ENCODE data around the gene FCHO2. TPM values are rescaled to one million over a fixed set of nuclear protein-coding genes. Genes with fewer than 3 reads are reported as not detected.

Gene FCHO2
- total RNA-seq, 1 experiment from 2014 or later = 5.8 TPM

- no peak overlapping the region for H3K18ac ChIP-seq (ENCODE audit: insufficient read length, low read depth, low read length)
- peaks cover 2% of the 10 kb centered on the region; the same call in 1 of the 2 replicates for H3K27me3 Mint-ChIP-seq (ENCODE audit: low read depth)
- H3K79me2 ChIP-seq (ENCODE audit: insufficient read depth, low read length) = no peaks in the 10 kb centered on the region
- H3T11ph ChIP-seq (ENCODE audit: low read length) = no peak overlapping the region
- H3K27me3 ChIP-seq (ENCODE audit: insufficient read depth, low read length) = no peaks in the 10 kb centered on the region
- no peaks in the 10 kb centered on the region for H3K79me1 ChIP-seq (ENCODE audit: insufficient read depth, low read depth, low read length, poor library complexity, severe bottlenecking)
- H4K20me1 ChIP-seq (ENCODE audit: control insufficient read depth, insufficient read depth, insufficient read length) = no peaks in the 10 kb centered on the region
- no peak overlapping the region for H3K27ac Mint-ChIP-seq
- no CpG with 5 or more reads among the region's 10 CpGs for WGBS (ENCODE audit: extremely low coverage, insufficient read length, low lambda C conversion rate)
- H4K8ac ChIP-seq (replicated peaks; ENCODE audit: insufficient read length, low read depth, low read length) = no peak overlapping the region
- H2AFZ ChIP-seq (ENCODE audit: low read length) = no peak overlapping the region
- H3K56ac ChIP-seq (ENCODE audit: insufficient read length, low read depth, low read length) = no peak overlapping the region
- no peak overlapping the region for H3K23ac ChIP-seq (ENCODE audit: insufficient read length, low read depth, low read length)
- H3K23me2 ChIP-seq (ENCODE audit: insufficient read length, low read depth, low read length, poor library complexity, severe bottlenecking) = no peaks in the 10 kb centered on the region
- no peak overlapping the region for H3K4me3 Mint-ChIP-seq
- no peak overlapping the region for H2BK5ac ChIP-seq (ENCODE audit: insufficient read length, low read length)
- no peak overlapping the region for H2BK20ac ChIP-seq (ENCODE audit: low read depth, low read length, poor library complexity, severe bottlenecking)
- H3K4me1 Mint-ChIP-seq = peaks cover 9 to 15% of the 10 kb centered on the region in 2 experiments
- no peak overlapping the region for H2BK12ac ChIP-seq (ENCODE audit: insufficient read length, low read depth, low read length)
- no peak for DNase-seq
- no peak overlapping the region; the same call in 1 of the 2 replicates for H3K14ac ChIP-seq (ENCODE audit: insufficient read depth, low read length)
- H2BK15ac ChIP-seq (ENCODE audit: low read depth, low read length) = no peak overlapping the region
- H3K4me1 ChIP-seq (ENCODE audit: insufficient read depth, low read length) = peaks cover 2% of the 10 kb centered on the region
- no peaks in the 10 kb centered on the region for H3K9me3 Mint-ChIP-seq
- no peak overlapping the region for H3K9ac ChIP-seq (ENCODE audit: extremely low read depth, insufficient read length, low read length)
- H2AK5ac ChIP-seq (ENCODE audit: insufficient read length, low read length) = no peak overlapping the region
- H4K91ac ChIP-seq (ENCODE audit: insufficient read length, low read depth, low read length) = no peak overlapping the region
- no peaks in the 10 kb centered on the region for H3K36me3 Mint-ChIP-seq (ENCODE audit: insufficient read depth in 1 of 3, low read depth in 3 of 3)
- H2BK120ac ChIP-seq (ENCODE audit: low read depth, low read length, poor library complexity, severe bottlenecking) = no peak overlapping the region
- no peak overlapping the region for H4K5ac ChIP-seq (ENCODE audit: insufficient read length, low read depth, low read length)
- TF ChIP-seq, protein P1, sequence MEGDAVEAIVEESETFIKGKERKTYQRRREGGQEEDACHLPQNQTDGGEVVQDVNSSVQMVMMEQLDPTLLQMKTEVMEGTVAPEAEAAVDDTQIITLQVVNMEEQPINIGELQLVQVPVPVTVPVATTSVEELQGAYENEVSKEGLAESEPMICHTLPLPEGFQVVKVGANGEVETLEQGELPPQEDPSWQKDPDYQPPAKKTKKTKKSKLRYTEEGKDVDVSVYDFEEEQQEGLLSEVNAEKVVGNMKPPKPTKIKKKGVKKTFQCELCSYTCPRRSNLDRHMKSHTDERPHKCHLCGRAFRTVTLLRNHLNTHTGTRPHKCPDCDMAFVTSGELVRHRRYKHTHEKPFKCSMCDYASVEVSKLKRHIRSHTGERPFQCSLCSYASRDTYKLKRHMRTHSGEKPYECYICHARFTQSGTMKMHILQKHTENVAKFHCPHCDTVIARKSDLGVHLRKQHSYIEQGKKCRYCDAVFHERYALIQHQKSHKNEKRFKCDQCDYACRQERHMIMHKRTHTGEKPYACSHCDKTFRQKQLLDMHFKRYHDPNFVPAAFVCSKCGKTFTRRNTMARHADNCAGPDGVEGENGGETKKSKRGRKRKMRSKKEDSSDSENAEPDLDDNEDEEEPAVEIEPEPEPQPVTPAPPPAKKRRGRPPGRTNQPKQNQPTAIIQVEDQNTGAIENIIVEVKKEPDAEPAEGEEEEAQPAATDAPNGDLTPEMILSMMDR (conservative IDR thresholded peaks at IDR 0.05) = no peak
- no peaks in the 10 kb centered on the region for H3K9me3 ChIP-seq (ENCODE audit: control insufficient read depth, low read depth, low read length)
- no peak overlapping the region for H3K4me2 ChIP-seq (ENCODE audit: insufficient read depth, insufficient read length, low read length)
- no peak overlapping the region for H3K27ac ChIP-seq (ENCODE audit: insufficient read length, low read depth, low read length)
- H3K4ac ChIP-seq (ENCODE audit: low read depth, low read length) = no peak overlapping the region
Measured at GRCh38 chr5:73137563-73138530, 182.0 kb downstream of the FCHO2 start.
